ENCODE measurements around the gene AGO4.

Gene AGO4

GRCh38 chr1:35832276-35832905 lies 24.6 kb downstream of the AGO4 start:
- no peaks in the 10 kb centered on the region for H3K27me3 ChIP-seq (ENCODE audit: control insufficient read depth, insufficient read depth, low read length)
- H3K36me3 ChIP-seq (ENCODE audit: insufficient read depth, low read length), result peaks cover 56% of the 10 kb centered on the region
- H3K4me1 ChIP-seq (ENCODE audit: control insufficient read depth, insufficient read depth, low read length), result no peaks in the 10 kb centered on the region
- no peak overlapping the region for H3K9ac ChIP-seq (ENCODE audit: low read depth, low read length)
- no peak overlapping the region for H3K4me2 ChIP-seq (ENCODE audit: low read length)
- H3K4me3 ChIP-seq (ENCODE audit: low read length), result no peak overlapping the region
- H3K9me3 ChIP-seq (replicated peaks; ENCODE audit: low read length), result no peaks in the 10 kb centered on the region

DNA sequence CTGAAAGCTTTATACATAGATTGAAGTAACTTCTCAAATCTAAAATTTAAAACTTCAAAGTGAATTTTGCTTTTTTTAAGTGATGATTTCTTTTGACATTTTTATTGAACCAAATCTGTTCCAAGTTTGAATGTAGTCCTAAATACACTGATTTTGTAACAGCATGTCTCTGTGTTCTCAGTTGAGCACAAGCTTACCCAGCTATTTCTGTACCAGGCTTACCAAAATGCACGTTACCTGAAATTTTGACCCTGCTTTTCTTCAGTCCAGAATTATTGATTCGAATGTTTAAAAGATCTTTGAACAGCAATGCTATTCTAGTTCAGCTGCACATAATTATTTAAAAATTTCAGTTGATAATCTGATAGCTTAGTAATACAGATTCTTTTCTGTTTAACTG lies 25.6 kb downstream of the AGO4 start:
- Histone ChIP-seq H3K4me2 (ENCODE audit: low read length) (no peak overlapping the region), H3K36me3 (ENCODE audit: insufficient read depth, low read length) (peaks cover 55% of the 10 kb centered on the region)

DNA sequence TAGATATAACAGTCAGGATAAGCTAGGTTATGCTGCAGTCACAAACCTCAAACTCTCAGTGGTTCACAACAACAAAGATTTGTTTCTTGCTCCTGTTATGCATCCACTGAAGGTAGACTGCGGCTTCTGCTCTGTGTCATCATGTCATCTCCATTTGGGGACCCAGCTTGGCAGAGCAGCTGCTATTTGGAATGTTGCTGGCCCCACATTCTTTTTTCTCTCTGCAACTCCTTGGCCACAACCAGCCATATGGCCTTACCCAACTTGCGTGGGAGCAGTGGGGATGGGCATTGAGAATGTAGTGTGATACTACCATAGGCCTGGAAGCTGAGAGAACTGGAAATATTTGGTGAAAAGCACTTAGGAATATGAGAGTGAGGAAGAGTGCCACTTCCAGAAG lies 26.4 kb downstream of the AGO4 start:
- no peaks in the 10 kb centered on the region for H3K27me3 ChIP-seq (ENCODE audit: control insufficient read depth, insufficient read depth, low read length)
- H3K9ac ChIP-seq (ENCODE audit: low read depth, low read length), result no peak overlapping the region
- peaks cover 56% of the 10 kb centered on the region for H3K36me3 ChIP-seq (ENCODE audit: insufficient read depth, low read length)
- H3K4me2 ChIP-seq (ENCODE audit: low read length), result no peak overlapping the region
- H3K4me3 ChIP-seq (ENCODE audit: low read length), result no peak overlapping the region
- H3K9me3 ChIP-seq (replicated peaks; ENCODE audit: low read length), result no peaks in the 10 kb centered on the region
- no peaks in the 10 kb centered on the region for H3K4me1 ChIP-seq (ENCODE audit: control insufficient read depth, insufficient read depth, low read length)

More for the DNA sequence above, 25.6 kb downstream of the AGO4 start:
- H3K4me1 ChIP-seq (ENCODE audit: control insufficient read depth, insufficient read depth, low read length), result no peaks in the 10 kb centered on the region
- no peak overlapping the region for H3K4me3 ChIP-seq (ENCODE audit: low read length)
- no peaks in the 10 kb centered on the region for H3K27me3 ChIP-seq (ENCODE audit: control insufficient read depth, insufficient read depth, low read length)
- no peaks in the 10 kb centered on the region for H3K9me3 ChIP-seq (replicated peaks; ENCODE audit: low read length)
- no peak overlapping the region for H3K9ac ChIP-seq (ENCODE audit: low read depth, low read length)

- Histone ChIP-seq H3K9ac (ENCODE audit: low read depth, low read length) (no peak overlapping the region), H3K27me3 (ENCODE audit: control insufficient read depth, insufficient read depth, low read length) (no peaks in the 10 kb centered on the region), H3K4me1 (ENCODE audit: control insufficient read depth, insufficient read depth, low read length) (no peaks in the 10 kb centered on the region), H3K4me3 (ENCODE audit: low read length) (no peak overlapping the region), H3K9me3 (replicated peaks; ENCODE audit: low read length) (no peaks in the 10 kb centered on the region), H3K36me3 (ENCODE audit: insufficient read depth, low read length) (peaks cover 56% of the 10 kb centered on the region), H3K4me2 (ENCODE audit: low read length) (no peak overlapping the region)
Observed at GRCh38 chr1:35835398-35835797, 27.6 kb downstream of the AGO4 start.

DNA sequence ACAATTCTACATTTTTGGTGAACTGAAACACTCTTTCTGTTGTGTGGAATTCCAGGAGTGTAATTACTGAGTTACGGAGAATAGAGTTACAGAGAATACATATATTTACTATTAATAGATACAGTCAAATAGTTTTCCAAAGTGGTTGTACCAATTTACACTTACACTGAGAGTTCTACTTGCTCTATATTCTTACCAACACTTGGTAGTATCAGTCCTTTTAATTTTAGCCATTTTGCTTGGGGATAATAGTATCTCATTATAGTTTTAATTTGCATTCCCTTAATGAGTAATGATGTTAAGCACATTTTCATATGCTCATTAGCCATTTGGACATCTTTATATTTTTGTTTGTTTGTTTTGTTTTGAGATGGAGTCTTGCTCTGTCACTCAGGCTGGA lies 28.9 kb downstream of the AGO4 start:
- Histone ChIP-seq H3K9ac (ENCODE audit: low read depth, low read length) (no peak overlapping the region), H3K9me3 (replicated peaks; ENCODE audit: low read length) (no peaks in the 10 kb centered on the region), H3K4me2 (ENCODE audit: low read length) (no peak overlapping the region), H3K4me1 (ENCODE audit: control insufficient read depth, insufficient read depth, low read length) (no peaks in the 10 kb centered on the region), H3K36me3 (ENCODE audit: insufficient read depth, low read length) (peaks cover 58% of the 10 kb centered on the region), H3K27me3 (ENCODE audit: control insufficient read depth, insufficient read depth, low read length) (no peaks in the 10 kb centered on the region), H3K4me3 (ENCODE audit: low read length) (no peak overlapping the region)

GRCh38 chr1:35838693-35839245 lies 31.0 kb downstream of the AGO4 start:
- peaks cover 50% of the 10 kb centered on the region for H3K36me3 ChIP-seq (ENCODE audit: insufficient read depth, low read length)
- no peak overlapping the region for H3K4me2 ChIP-seq (ENCODE audit: low read length)
- H3K9ac ChIP-seq (ENCODE audit: low read depth, low read length), result no peak overlapping the region
- no peak overlapping the region for H3K4me3 ChIP-seq (ENCODE audit: low read length)
- H3K9me3 ChIP-seq (replicated peaks; ENCODE audit: low read length), result no peaks in the 10 kb centered on the region
- no peaks in the 10 kb centered on the region for H3K27me3 ChIP-seq (ENCODE audit: control insufficient read depth, insufficient read depth, low read length)
- H3K4me1 ChIP-seq (ENCODE audit: control insufficient read depth, insufficient read depth, low read length), result no peaks in the 10 kb centered on the region

DNA sequence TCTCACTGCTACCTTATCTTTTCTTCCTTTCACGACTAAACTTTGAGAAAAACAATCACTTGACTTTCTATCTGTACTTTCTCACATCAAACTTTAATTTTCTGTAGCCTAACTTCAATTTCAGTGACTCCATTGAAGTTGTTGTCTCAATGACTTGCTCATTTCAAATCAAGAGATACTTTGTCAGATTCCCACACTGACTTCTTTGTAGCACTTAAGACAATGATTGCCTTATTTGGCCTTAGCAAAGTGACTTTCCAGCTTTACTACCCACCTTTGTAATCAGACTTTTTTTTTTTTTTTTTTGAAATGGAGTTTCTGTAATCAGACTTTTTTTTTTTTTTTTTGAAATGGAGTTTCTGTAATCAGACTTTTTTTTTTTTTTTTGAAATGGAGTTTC lies 37.0 kb downstream of the AGO4 start:
- Histone ChIP-seq H3K9ac (ENCODE audit: low read depth, low read length) (no peak overlapping the region), H3K9me3 (replicated peaks; ENCODE audit: low read length) (no peaks in the 10 kb centered on the region), H3K4me3 (ENCODE audit: low read length) (no peak overlapping the region), H3K27me3 (ENCODE audit: control insufficient read depth, insufficient read depth, low read length) (no peaks in the 10 kb centered on the region), H3K36me3 (ENCODE audit: insufficient read depth, low read length) (peaks cover 33% of the 10 kb centered on the region), H3K4me1 (ENCODE audit: control insufficient read depth, insufficient read depth, low read length) (no peaks in the 10 kb centered on the region), H3K4me2 (ENCODE audit: low read length) (no peak overlapping the region)

- Histone ChIP-seq H3K27me3 (ENCODE audit: control insufficient read depth, insufficient read depth, low read length) (no peaks in the 10 kb centered on the region), H3K4me2 (ENCODE audit: low read length) (no peak overlapping the region), H3K4me1 (ENCODE audit: control insufficient read depth, insufficient read depth, low read length) (no peaks in the 10 kb centered on the region), H3K9ac (ENCODE audit: low read depth, low read length) (no peak overlapping the region), H3K9me3 (replicated peaks; ENCODE audit: low read length) (no peaks in the 10 kb centered on the region), H3K36me3 (ENCODE audit: insufficient read depth, low read length) (peaks cover 41% of the 10 kb centered on the region), H3K4me3 (ENCODE audit: low read length) (no peak overlapping the region)
Observed at GRCh38 chr1:35845766-35846165, 38.0 kb downstream of the AGO4 start.

DNA sequence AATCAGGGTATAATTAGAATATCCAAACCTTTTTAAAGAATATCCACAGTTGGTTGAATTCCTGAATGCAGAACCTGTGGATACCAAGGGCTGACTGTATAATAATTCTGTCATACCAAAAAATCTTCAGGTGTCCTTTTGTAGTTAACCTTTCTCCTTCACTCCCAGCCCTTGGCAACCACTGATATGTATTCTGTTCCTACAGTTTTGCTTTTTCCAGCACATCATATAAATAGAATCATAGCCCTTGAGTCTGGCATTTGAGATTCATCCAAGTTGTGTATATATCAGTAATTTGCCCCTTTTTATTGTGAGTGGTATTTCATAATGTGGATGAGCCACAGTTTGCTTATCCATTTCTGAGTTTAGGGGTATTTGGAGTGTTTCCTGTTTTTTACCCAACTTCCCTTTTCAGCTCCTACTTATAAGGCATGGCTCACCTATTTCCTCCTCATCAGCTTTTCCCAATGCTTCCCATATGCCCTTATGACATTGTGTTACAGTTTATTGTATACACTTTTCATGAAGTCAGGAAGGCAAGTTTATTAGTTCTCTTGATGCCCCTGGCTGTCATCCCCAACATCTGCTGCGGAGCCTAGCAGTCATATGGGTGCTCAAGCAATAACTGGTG lies 40.2 kb downstream of the AGO4 start:
- H3K36me3 ChIP-seq (ENCODE audit: insufficient read depth, low read length), result peaks cover 48% of the 10 kb centered on the region
- no peak overlapping the region for H3K4me2 ChIP-seq (ENCODE audit: low read length)
- no peaks in the 10 kb centered on the region for H3K27me3 ChIP-seq (ENCODE audit: control insufficient read depth, insufficient read depth, low read length)
- no peak overlapping the region for H3K4me3 ChIP-seq (ENCODE audit: low read length)
- no peaks in the 10 kb centered on the region for H3K9me3 ChIP-seq (replicated peaks; ENCODE audit: low read length)
- H3K9ac ChIP-seq (ENCODE audit: low read depth, low read length), result no peak overlapping the region
- H3K4me1 ChIP-seq (ENCODE audit: control insufficient read depth, insufficient read depth, low read length), result no peaks in the 10 kb centered on the region

DNA sequence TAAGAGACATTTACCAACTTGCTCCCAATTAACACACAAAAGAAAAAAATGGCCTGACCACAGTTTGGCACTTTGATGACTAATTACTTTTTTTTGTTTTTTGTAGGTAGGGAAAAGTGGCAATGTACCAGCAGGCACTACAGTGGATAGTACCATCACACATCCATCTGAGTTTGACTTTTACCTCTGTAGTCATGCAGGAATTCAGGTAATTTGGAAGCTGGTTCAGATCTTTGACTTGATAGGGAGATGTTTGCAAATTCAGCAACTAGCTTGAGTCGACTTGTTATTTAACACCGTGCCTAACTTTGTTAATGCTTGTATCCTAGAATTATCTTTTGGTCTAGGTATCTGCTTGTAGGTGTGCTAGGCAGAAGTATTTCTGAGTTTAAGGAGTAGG lies 42.2 kb downstream of the AGO4 start:
- no peaks in the 10 kb centered on the region for H3K4me1 ChIP-seq (ENCODE audit: control insufficient read depth, insufficient read depth, low read length)

GRCh38 chr1:35850716-35851115 lies 42.9 kb downstream of the AGO4 start:
- H3K36me3 ChIP-seq (ENCODE audit: insufficient read depth, low read length), result peaks cover 56% of the 10 kb centered on the region
- H3K4me1 ChIP-seq (ENCODE audit: control insufficient read depth, insufficient read depth, low read length), result no peaks in the 10 kb centered on the region
- H3K4me2 ChIP-seq (ENCODE audit: low read length), result no peak overlapping the region
- no peak overlapping the region for H3K9ac ChIP-seq (ENCODE audit: low read depth, low read length)
- no peaks in the 10 kb centered on the region for H3K9me3 ChIP-seq (replicated peaks; ENCODE audit: low read length)
- no peaks in the 10 kb centered on the region for H3K27me3 ChIP-seq (ENCODE audit: control insufficient read depth, insufficient read depth, low read length)
- no peak overlapping the region for H3K4me3 ChIP-seq (ENCODE audit: low read length)

More for the DNA sequence above, 42.2 kb downstream of the AGO4 start:
- H3K4me3 ChIP-seq (ENCODE audit: low read length), result no peak overlapping the region
- no peak overlapping the region for H3K4me2 ChIP-seq (ENCODE audit: low read length)
- H3K36me3 ChIP-seq (ENCODE audit: insufficient read depth, low read length), result peaks cover 55% of the 10 kb centered on the region
- H3K9me3 ChIP-seq (replicated peaks; ENCODE audit: low read length), result no peaks in the 10 kb centered on the region
- no peak overlapping the region for H3K9ac ChIP-seq (ENCODE audit: low read depth, low read length)
- no peaks in the 10 kb centered on the region for H3K27me3 ChIP-seq (ENCODE audit: control insufficient read depth, insufficient read depth, low read length)

Data from skeletal muscle satellite cell (primary cell).